Measurements from ENCODE around the gene OPCML.

DNA sequence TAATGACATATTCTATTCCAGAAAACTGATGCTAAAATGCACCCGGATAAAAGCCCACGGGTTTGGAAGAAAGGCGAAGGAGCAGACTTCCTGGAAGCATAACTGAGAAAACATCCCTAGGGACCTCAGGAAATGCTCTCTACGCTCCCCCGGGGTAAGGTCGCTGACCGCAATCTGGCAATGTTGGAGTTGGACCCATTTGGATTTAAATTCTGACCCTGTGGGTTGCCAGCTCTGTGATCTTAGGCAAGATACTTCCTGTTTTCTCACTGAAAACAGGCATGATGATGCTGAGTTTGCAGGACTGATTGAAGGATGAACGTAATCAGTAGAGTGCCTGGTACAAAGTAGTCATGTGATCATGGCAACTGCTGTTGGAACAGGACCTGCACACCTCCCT lies 1107.9 kb downstream of the OPCML start:
- TF ChIP-seq, protein P1, sequence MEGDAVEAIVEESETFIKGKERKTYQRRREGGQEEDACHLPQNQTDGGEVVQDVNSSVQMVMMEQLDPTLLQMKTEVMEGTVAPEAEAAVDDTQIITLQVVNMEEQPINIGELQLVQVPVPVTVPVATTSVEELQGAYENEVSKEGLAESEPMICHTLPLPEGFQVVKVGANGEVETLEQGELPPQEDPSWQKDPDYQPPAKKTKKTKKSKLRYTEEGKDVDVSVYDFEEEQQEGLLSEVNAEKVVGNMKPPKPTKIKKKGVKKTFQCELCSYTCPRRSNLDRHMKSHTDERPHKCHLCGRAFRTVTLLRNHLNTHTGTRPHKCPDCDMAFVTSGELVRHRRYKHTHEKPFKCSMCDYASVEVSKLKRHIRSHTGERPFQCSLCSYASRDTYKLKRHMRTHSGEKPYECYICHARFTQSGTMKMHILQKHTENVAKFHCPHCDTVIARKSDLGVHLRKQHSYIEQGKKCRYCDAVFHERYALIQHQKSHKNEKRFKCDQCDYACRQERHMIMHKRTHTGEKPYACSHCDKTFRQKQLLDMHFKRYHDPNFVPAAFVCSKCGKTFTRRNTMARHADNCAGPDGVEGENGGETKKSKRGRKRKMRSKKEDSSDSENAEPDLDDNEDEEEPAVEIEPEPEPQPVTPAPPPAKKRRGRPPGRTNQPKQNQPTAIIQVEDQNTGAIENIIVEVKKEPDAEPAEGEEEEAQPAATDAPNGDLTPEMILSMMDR (IDR thresholded peaks at IDR 0.05): no peak
- no peak for TF ChIP-seq POLR2AphosphoS5 (IDR thresholded peaks at IDR 0.05)

All from suprapubic skin (tissue), 3 donors.